ENCODE results near the gene CMTM3. TPM values are rescaled to one million over a fixed set of nuclear protein-coding genes. Genes with fewer than 3 reads are reported as not detected.

The CMTM3 gene, protein sequence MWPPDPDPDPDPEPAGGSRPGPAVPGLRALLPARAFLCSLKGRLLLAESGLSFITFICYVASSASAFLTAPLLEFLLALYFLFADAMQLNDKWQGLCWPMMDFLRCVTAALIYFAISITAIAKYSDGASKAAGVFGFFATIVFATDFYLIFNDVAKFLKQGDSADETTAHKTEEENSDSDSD
- total RNA-seq: 32.3 and 50.6 TPM in 2 replicates

DNA sequence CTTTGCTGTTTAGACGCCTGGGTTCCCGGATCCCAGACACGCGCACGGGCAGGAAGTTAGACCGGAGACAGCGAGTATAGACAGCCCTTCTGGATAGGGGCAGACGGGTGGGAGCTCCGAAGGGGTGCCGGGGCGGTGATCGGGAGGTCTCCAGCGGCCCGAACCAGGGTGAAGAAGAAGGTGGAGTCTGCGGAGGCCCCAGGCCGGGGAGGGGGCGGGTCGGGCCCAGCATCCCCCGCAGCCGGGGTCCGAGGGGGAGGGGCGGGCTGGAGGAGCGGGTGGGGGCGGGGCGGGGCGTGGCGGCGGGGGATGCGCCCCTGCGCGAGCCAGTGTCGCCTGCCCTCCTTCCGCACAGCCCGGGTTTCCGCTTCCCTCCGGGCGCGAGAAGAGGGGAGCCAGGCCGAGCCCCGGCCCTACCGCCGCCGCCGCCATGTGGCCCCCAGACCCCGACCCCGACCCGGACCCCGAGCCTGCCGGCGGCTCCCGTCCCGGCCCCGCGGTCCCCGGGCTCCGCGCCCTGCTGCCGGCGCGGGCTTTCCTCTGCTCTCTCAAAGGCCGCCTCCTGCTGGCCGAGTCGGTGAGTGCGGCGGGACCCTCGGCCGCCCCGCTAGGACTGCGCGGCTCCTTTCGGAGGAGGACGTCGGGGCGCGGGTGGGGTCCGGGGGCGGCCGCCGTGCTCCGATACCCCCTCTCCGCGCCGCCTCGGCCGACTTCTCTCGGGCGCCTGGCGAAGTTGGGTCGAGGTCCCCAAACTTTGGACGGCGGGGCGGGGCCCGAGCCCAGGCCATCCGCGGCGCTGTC lies at the start of gene CMTM3:
Gene CMTM3, plus strand, starts transcription at position 329 of the 801 bp plus-strand sequence. Its CDS starts 102 bp downstream, at position 431.

DNA sequence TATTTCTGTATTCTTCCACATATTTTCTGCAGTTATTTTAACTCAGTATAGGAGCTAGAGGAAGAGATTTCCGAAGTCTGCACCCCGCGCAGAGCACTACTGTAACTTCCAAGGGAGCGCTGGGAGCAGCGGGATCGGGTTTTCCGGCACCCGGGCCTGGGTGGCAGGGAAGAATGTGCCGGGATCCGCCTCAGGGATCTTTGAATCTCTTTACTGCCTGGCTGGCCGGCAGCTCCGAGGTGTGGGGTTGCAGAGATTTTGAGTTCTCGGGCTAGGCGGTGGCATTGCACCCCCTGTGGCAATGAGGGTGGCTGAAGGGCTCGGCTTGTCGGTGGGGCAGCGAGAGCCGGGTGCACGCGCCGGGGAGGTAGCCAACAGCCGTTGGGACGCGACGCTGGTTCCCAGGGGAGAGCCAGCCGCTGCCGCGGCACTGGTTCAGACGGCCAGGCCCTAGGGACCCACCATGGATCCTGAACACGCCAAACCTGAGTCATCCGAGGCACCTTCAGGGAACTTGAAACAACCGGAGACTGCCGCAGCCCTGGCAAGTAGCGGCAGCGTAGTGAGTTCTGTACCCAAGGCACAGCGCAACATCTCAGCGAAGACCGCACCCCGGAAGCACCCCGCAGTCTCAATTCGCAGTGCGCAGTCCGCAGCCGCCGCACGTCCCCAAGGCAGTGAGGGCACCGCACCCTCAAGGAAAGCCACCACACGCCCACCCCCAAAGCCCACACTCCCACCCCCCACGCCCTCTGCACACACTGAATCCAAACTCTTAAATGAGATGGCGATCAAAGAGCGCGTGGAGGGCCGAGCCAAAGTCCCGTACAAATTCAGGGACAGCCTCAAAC lies 38.2 kb upstream of the CMTM3 start, which contains the start of gene CMTM1:
Gene CMTM1, plus strand, starts transcription at position 389 of the 851 bp plus-strand sequence. Its CDS starts 75 bp downstream, at position 464.

DNA sequence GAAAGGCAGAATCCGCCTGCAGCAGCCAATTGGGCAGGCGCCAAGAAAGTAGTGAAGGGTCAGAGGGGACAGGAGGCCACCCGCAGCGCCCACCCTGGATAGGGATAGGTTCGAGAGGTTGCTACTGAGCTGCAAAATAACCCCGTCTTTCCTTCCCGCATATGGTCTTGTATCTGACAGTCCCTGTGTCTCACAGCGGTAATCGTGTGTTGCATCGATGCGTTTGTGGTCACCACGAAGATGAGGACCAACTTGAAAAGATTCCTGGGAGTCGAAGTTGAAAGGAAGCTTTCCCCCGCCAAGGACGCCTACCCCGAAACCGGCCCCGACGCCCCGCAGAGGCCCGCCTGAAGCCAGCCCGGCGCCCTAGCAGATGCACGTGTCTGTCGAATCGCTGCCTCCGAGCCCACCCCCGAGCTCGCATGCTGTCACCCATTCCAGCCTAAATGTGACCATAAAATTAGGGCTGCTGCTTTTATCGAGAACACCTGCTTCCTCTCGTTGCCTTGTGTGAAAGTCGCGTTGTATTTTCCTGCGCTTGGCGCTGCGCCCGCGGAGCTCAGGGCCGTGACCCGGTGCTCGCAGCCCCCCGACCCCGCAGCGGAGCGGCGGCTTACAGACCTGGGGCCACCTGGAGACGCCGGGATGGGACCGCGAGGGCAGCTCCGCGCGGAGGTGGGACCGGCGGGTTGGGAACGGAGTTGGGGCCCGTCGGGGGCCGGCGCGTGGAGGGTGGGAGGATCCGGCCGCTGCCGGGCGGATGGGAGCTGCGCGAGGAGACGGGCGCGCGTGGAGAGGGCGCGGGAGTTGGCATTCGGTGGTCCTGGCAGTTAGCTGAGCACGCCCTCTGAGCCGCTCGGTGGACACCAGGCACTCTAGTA lies 25.6 kb upstream of the CMTM3 start, which contains the start of gene CMTM2:
Gene CMTM2, plus strand, starts transcription at position 813 of the 881 bp plus-strand sequence. CDS start 145 bp downstream, outside the sequence.

Other genes with a start within 250 kb of the CMTM3 start
- 14.2 and 15.9 TPM in 2 replicates for gene CDH5, start 238.0 kb upstream of the CMTM3 start, total RNA-seq
- gene BEAN1, start 177.4 kb upstream of the CMTM3 start, total RNA-seq: 0.51 and 8.5 TPM in 2 replicates
- 27.2 and 27.3 TPM in 2 replicates for gene TK2, start 54.6 kb upstream of the CMTM3 start, total RNA-seq
- 21.9 and 39.8 TPM in 2 replicates for gene CKLF, start 52.1 kb upstream of the CMTM3 start, total RNA-seq
- gene CMTM1, start 38.3 kb upstream of the CMTM3 start, total RNA-seq: 1.4 and 3.7 TPM in 2 replicates
- not detected in 2 replicates for gene CMTM2, start 25.2 kb upstream of the CMTM3 start, total RNA-seq
- 7.6 and 11.3 TPM in 2 replicates for gene CMTM4, start 92.0 kb downstream of the CMTM3 start, total RNA-seq
- 41.2 and 53.7 TPM in 2 replicates for gene DYNC1LI2, start 146.9 kb downstream of the CMTM3 start, total RNA-seq
- not detected in 2 replicates for gene TERB1, start 196.9 kb downstream of the CMTM3 start, total RNA-seq
- gene NAE1, start 226.3 kb downstream of the CMTM3 start, total RNA-seq: 34.7 and 61.5 TPM in 2 replicates
- not detected in 2 replicates for gene CA7, start 239.7 kb downstream of the CMTM3 start, total RNA-seq